ENCODE results near the gene APOH. TPM values are rescaled to one million over a fixed set of nuclear protein-coding genes. Genes with fewer than 3 reads are reported as not detected.

Gene APOH
- polyA plus RNA-seq, 1 donor (not counting 4 experiments of a cell fraction or from before 2014, with no cell fraction given), result not detected

- DNase-seq (ENCODE audit: low read depth, low spot score), result no peak
- peak overlapping the region; percentile 76 for H3K9ac ChIP-seq (ENCODE audit: control insufficient read depth, extremely low read depth, insufficient read depth, low read length)
- no peak overlapping the region for H3K27ac ChIP-seq (ENCODE audit: control insufficient read depth, insufficient read depth, low read length)
- no peaks in the 10 kb centered on the region for H3K9me3 ChIP-seq (ENCODE audit: control insufficient read depth, low read depth, low read length)
- H3K9me1 ChIP-seq (ENCODE audit: control insufficient read depth, extremely low read depth, insufficient read depth, low read length), result no peaks in the 10 kb centered on the region
- H3K27me3 ChIP-seq (ENCODE audit: control insufficient read depth, extremely low read depth, insufficient read depth, low read length), result no peaks in the 10 kb centered on the region
- peak overlapping the region; percentile 60 to 78 (median 72) for H3K4me3 ChIP-seq (ENCODE audit: control insufficient read depth in 2 of 3, extremely low read depth in 1 of 3, insufficient read depth in 2 of 3, low read depth in 1 of 3, low read length in 3 of 3)
- no peaks in the 10 kb centered on the region for H3K79me2 ChIP-seq (ENCODE audit: control insufficient read depth, insufficient read depth, low read length)
- peak overlapping the region; percentile 86 for H2AFZ ChIP-seq (ENCODE audit: control insufficient read depth, low read length)
- no peaks in the 10 kb centered on the region for H4K20me1 ChIP-seq (ENCODE audit: control insufficient read depth, extremely low read depth, insufficient read depth, low read length)
- no peaks in the 10 kb centered on the region for H3K36me3 ChIP-seq (ENCODE audit: control insufficient read depth in 2 of 2, extremely low read depth in 1 of 2, insufficient read depth in 2 of 2, low read length in 2 of 2)
- H3K4me2 ChIP-seq (ENCODE audit: control insufficient read depth, extremely low read depth, insufficient read depth, low read depth, low read length), result peak overlapping the region; percentile 85
- dilution Hi-C loops (cut with MboI; ENCODE audit: extremely low pct_ligation_motif_present, low sequenced_read_pairs), result no loop called here
- no peak for TF ChIP-seq EZH2 (IDR thresholded peaks at IDR 0.05; ENCODE audit: low read length)
- no peak for TF ChIP-seq CTCF (optimal IDR thresholded peaks at IDR 0.05 in 1 of 3, IDR thresholded peaks at IDR 0.05 in 1 of 3, conservative IDR thresholded peaks at IDR 0.05 in 1 of 3; ENCODE audit: extremely low read depth in 1 of 3, insufficient read depth in 2 of 3, low read length in 3 of 3)
- FAIRE-seq, result no peak
- peaks cover 5% of the 10 kb centered on the region for H3K4me1 ChIP-seq (ENCODE audit: control insufficient read depth, extremely low read depth, insufficient read depth, low read length)
These were observed 38.2 kb downstream of the APOH start for GRCh38 chr17:66190738-66191592.

GRCh38 chr17:66187718-66188117 is 41.5 kb downstream of the APOH start:
- no peak overlapping the region for H3K9ac ChIP-seq (ENCODE audit: control insufficient read depth, extremely low read depth, insufficient read depth, low read length)
- TF ChIP-seq CTCF (optimal IDR thresholded peaks at IDR 0.05 in 1 of 3, IDR thresholded peaks at IDR 0.05 in 1 of 3, conservative IDR thresholded peaks at IDR 0.05 in 1 of 3; ENCODE audit: extremely low read depth in 1 of 3, insufficient read depth in 2 of 3, low read length in 3 of 3), result no peak
- no peak for TF ChIP-seq EZH2 (IDR thresholded peaks at IDR 0.05; ENCODE audit: low read length)
- H3K27ac ChIP-seq (ENCODE audit: control insufficient read depth, insufficient read depth, low read length), result no peak overlapping the region
- DNase-seq (ENCODE audit: low read depth, low spot score) (no peak), FAIRE-seq (no peak)
- H3K4me1 ChIP-seq (ENCODE audit: control insufficient read depth, extremely low read depth, insufficient read depth, low read length), result peaks cover 5% of the 10 kb centered on the region
- no peaks in the 10 kb centered on the region for H3K79me2 ChIP-seq (ENCODE audit: control insufficient read depth, insufficient read depth, low read length)
- H3K9me3 ChIP-seq (ENCODE audit: control insufficient read depth, low read depth, low read length), result no peaks in the 10 kb centered on the region
- no peak overlapping the region for H3K4me3 ChIP-seq (ENCODE audit: control insufficient read depth in 2 of 3, extremely low read depth in 1 of 3, insufficient read depth in 2 of 3, low read depth in 1 of 3, low read length in 3 of 3)
- H3K27me3 ChIP-seq (ENCODE audit: control insufficient read depth, extremely low read depth, insufficient read depth, low read length), result no peaks in the 10 kb centered on the region
- no peaks in the 10 kb centered on the region for H3K36me3 ChIP-seq (ENCODE audit: control insufficient read depth in 2 of 2, extremely low read depth in 1 of 2, insufficient read depth in 2 of 2, low read length in 2 of 2)
- H3K4me2 ChIP-seq (ENCODE audit: control insufficient read depth, extremely low read depth, insufficient read depth, low read depth, low read length), result no peak overlapping the region
- dilution Hi-C loops (cut with MboI; ENCODE audit: extremely low pct_ligation_motif_present, low sequenced_read_pairs), result no loop called here
- H4K20me1 ChIP-seq (ENCODE audit: control insufficient read depth, extremely low read depth, insufficient read depth, low read length), result no peaks in the 10 kb centered on the region
- H2AFZ ChIP-seq (ENCODE audit: control insufficient read depth, low read length), result no peak overlapping the region
- no peaks in the 10 kb centered on the region for H3K9me1 ChIP-seq (ENCODE audit: control insufficient read depth, extremely low read depth, insufficient read depth, low read length)

Measured in keratinocyte (primary cell).